Keratinocyte (primary cell): ENCODE results near the gene AGPS. TPM values are rescaled to one million over a fixed set of nuclear protein-coding genes. Genes with fewer than 3 reads are reported as not detected.
"Not testable (repeated sequence)": the region's sequence is repeated elsewhere in the genome, so short reads cannot be mapped to it uniquely, and the experiment has no call there.

ENCODE experiments used
- DNase-seq: peaks from one replicate; pipeline ENCODE4 v3.0.0-alpha.2; 2011; ENCODE audit warnings: low read depth, missing footprints, low spot score
- FAIRE-seq: peaks from 2 replicates; lab custom pipeline; 2011; peaks lifted over from hg19 to GRCh38; lab: Jason Lieb, UNC
- H2AFZ ChIP-seq: 2 replicates; pipeline ENCODE4 v1.6.0; 2012; ENCODE audit warnings: low read length, control low read depth, inconsistent platforms; ENCODE audit not compliant: control insufficient read depth
- H3K27ac ChIP-seq: 2 replicates; pipeline ENCODE4 v1.5.1; 2011; ENCODE audit warnings: low read length; ENCODE audit not compliant: control insufficient read depth, insufficient read depth
- H3K27me3 ChIP-seq: 3 replicates; pipeline ENCODE4 v1.6.0; 2011; ENCODE audit warnings: low read length; ENCODE audit not compliant: control insufficient read depth, insufficient read depth; ENCODE audit errors: extremely low read depth
- H3K36me3 ChIP-seq, 2 experiments: 2 replicates in 1 of 2; 3 replicates in 1 of 2; pipeline ENCODE4 v1.5.1; 2011; ENCODE audit warnings: low read length in 2 of 2, mild to moderate bottlenecking in 1 of 2; ENCODE audit not compliant: control insufficient read depth in 2 of 2, insufficient read depth in 2 of 2; ENCODE audit errors: extremely low read depth in 1 of 2
- H3K4me1 ChIP-seq: 3 replicates; pipeline ENCODE4 v1.5.1; 2011; ENCODE audit warnings: low read length; ENCODE audit not compliant: control insufficient read depth, insufficient read depth; ENCODE audit errors: extremely low read depth
- H3K4me2 ChIP-seq: 3 replicates; pipeline ENCODE4 v1.6.0; 2011; ENCODE audit warnings: low read depth, low read length; ENCODE audit not compliant: control insufficient read depth, insufficient read depth; ENCODE audit errors: extremely low read depth
- H3K4me3 ChIP-seq, 3 experiments: fragments of 200-600 bp in 1 of 3; sonication (generic) in 1 of 3; 2 replicates in 2 of 3; 3 replicates in 1 of 3; pipeline ENCODE4 v1.5.1; 2011 to 2016; ENCODE audit warnings: low read length in 3 of 3, mild to moderate bottlenecking in 3 of 3, control low read depth in 2 of 3, inconsistent platforms in 1 of 3, low read depth in 1 of 3, mixed read lengths in 1 of 3, mixed run types in 1 of 3, moderate library complexity in 1 of 3; ENCODE audit not compliant: control insufficient read depth in 2 of 3, insufficient read depth in 2 of 3; ENCODE audit errors: extremely low read depth in 1 of 3
- H3K79me2 ChIP-seq: 2 replicates; pipeline ENCODE4 v1.6.0; 2012; ENCODE audit warnings: low read length; ENCODE audit not compliant: control insufficient read depth, insufficient read depth
- H3K9ac ChIP-seq: 3 replicates; pipeline ENCODE4 v1.6.0; 2011; ENCODE audit warnings: low read length; ENCODE audit not compliant: control insufficient read depth, insufficient read depth; ENCODE audit errors: extremely low read depth
- H3K9me1 ChIP-seq: 3 replicates; pipeline ENCODE4 v1.6.0; 2011; ENCODE audit warnings: low read length; ENCODE audit not compliant: control insufficient read depth, insufficient read depth; ENCODE audit errors: extremely low read depth
- H3K9me3 ChIP-seq: 2 replicates; pipeline ENCODE4 v1.5.1; 2012; ENCODE audit warnings: low read depth, low read length; ENCODE audit not compliant: control insufficient read depth
- H4K20me1 ChIP-seq: 3 replicates; pipeline ENCODE4 v1.6.0; 2011; ENCODE audit warnings: low read length; ENCODE audit not compliant: control insufficient read depth, insufficient read depth; ENCODE audit errors: extremely low read depth
- EZH2 ChIP-seq: IDR thresholded peaks from one replicate; pipeline ENCODE4 v1.6.1; 2012; ENCODE audit warnings: inconsistent platforms, mild to moderate bottlenecking, low read length, moderate library complexity
- dilution Hi-C: fragments of 300-500 bp; cut with MboI; formaldehyde crosslinking; loops from one replicate; pipeline ENCODE4 v1.7.0; 2020; ENCODE audit warnings: low sequenced_read_pairs; ENCODE audit not compliant: extremely low pct_ligation_motif_present
- polyA plus RNA-seq, 5 experiments: library from polyadenylated mRNA; depleted of rRNA in 3 of 5; stranded (reverse) in 3 of 5; stranded (forward) in 1 of 5; unstranded in 1 of 5; fragments of >200 nt; gene quantifications; 1 replicate in 1 of 5; 2 replicates in 3 of 5; 3 replicates in 1 of 5; pipeline versions ENCODE4 v1.2.1 to v1.2.3, GENCODE V29; 2011 to 2012; ENCODE audit warnings: missing spikeins in 2 of 5, low read depth in 1 of 5, low replicate concordance in 1 of 5
- TF ChIP-seq, protein P1 (sequence below), 3 experiments: IDR thresholded peaks in 1 of 3; conservative IDR thresholded peaks in 1 of 3; optimal IDR thresholded peaks in 1 of 3; 2 replicates in 2 of 3; 3 replicates in 1 of 3; pipeline versions ENCODE3 to v1.5.1; 2011; ENCODE audit warnings: low read length in 3 of 3, mild to moderate bottlenecking in 3 of 3, moderate library complexity in 2 of 3, control low read depth in 1 of 3, inconsistent platforms in 1 of 3; ENCODE audit not compliant: insufficient read depth in 2 of 3; ENCODE audit errors: extremely low read depth in 1 of 3

Gene AGPS
- polyA plus RNA-seq, 1 donor (not counting 4 experiments of a cell fraction or from before 2014, with no cell fraction given) = 28.0 TPM

DNA sequence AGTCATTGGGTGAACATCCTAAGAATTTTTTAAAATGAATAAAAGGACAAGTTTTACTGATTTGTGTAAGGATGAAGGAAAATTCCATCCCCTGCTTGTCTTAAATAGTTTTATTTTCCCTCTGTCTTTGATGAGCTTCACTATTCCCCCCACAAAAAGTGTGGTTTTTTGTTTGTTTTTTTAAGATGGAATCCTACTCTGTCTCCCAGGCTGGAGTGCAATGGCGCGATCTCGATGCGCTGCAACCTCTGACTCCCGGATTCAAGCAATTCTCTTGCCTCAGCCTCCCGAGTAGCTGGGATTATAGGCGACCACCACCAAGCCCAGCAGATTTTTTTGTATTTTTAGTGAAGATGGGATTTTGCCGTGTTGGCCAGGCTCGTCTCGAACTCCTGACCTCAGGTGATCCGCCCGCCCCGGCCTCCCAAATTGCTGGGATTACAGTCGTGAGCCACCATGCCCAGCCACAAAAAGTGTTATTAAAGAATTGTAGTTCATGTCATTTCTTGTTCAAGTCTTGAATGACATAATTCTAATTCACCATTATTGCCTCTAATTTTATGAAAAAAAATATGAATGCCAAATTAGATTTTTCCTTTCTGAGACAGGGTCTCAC lies 91.7 kb downstream of the AGPS start:
- no peak for TF ChIP-seq EZH2
- TF ChIP-seq, protein P1, sequence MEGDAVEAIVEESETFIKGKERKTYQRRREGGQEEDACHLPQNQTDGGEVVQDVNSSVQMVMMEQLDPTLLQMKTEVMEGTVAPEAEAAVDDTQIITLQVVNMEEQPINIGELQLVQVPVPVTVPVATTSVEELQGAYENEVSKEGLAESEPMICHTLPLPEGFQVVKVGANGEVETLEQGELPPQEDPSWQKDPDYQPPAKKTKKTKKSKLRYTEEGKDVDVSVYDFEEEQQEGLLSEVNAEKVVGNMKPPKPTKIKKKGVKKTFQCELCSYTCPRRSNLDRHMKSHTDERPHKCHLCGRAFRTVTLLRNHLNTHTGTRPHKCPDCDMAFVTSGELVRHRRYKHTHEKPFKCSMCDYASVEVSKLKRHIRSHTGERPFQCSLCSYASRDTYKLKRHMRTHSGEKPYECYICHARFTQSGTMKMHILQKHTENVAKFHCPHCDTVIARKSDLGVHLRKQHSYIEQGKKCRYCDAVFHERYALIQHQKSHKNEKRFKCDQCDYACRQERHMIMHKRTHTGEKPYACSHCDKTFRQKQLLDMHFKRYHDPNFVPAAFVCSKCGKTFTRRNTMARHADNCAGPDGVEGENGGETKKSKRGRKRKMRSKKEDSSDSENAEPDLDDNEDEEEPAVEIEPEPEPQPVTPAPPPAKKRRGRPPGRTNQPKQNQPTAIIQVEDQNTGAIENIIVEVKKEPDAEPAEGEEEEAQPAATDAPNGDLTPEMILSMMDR (optimal IDR thresholded peaks at IDR 0.05 in 1 of 3, IDR thresholded peaks at IDR 0.05 in 1 of 3, conservative IDR thresholded peaks at IDR 0.05 in 1 of 3; ENCODE audit: extremely low read depth in 1 of 3, insufficient read depth in 2 of 3, low read length in 3 of 3) = no peak
- no peak for FAIRE-seq
- H3K4me3 ChIP-seq = no peak overlapping the region

DNA sequence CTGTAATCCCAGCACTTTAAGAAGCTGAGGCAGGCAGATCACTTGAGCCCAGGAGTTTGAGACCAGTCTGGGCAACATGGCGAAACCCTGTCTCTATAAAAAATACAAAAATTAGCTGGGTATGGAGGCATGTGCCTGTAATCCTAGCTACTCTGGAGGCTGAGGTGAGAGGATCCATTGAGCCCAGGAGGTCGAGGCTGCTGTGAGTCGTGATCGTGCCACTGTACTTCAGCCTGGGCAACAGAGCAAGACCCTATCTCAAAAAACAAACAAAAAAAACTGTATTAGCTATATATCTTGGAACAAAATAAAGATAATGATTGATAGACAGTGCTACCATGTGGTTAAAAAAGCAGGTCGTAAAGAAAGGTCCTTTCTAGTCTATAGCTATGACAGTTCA lies 93.1 kb downstream of the AGPS start:
- H3K9ac ChIP-seq, dilution Hi-C loops, H3K9me1 ChIP-seq, H3K4me1 ChIP-seq, H4K20me1 ChIP-seq, H3K79me2 ChIP-seq, DNase-seq, H3K27me3 ChIP-seq, FAIRE-seq, H3K9me3 ChIP-seq, H3K4me3 ChIP-seq, H2AFZ ChIP-seq, H3K27ac ChIP-seq, H3K36me3 ChIP-seq, H3K4me2 ChIP-seq: not testable (repeated sequence)

More for the DNA sequence above, 91.7 kb downstream of the AGPS start:
- Histone ChIP-seq H3K27ac (no peak overlapping the region), H3K4me1 (no peaks in the 10 kb centered on the region), H4K20me1 (no peaks in the 10 kb centered on the region), H3K4me2 (no peak overlapping the region), H2AFZ (no peak overlapping the region), H3K9ac (no peak overlapping the region), H3K9me3 (no peaks in the 10 kb centered on the region), H3K36me3 (peaks cover 0 to 1% of the 10 kb centered on the region in 2 experiments), H3K79me2 (no peaks in the 10 kb centered on the region), H3K27me3 (no peaks in the 10 kb centered on the region), H3K9me1 (no peaks in the 10 kb centered on the region)
- dilution Hi-C loops = no loop called here
- DNase-seq = no peak
